Mesothelial cell of epicardium (in vitro differentiated cells): ENCODE results near the gene IGFL2. TPM values are rescaled to one million over a fixed set of nuclear protein-coding genes. Genes with fewer than 3 reads are reported as not detected.

Experiments
- DNase-seq, 2 experiments: peaks; one replicate each; pipeline ENCODE4 v3.0.0; 2021; ENCODE audit warnings: low spot score in 2 of 2; ENCODE audit not compliant: unreplicated experiment in 2 of 2
- H3K27ac Mint-ChIP-seq: 2 replicates; pipeline ENCODE4 v1.8.0; 2021; ENCODE audit warnings: mixed read lengths
- H3K27me3 Mint-ChIP-seq: 2 replicates; pipeline ENCODE4 v1.8.0; 2021; ENCODE audit warnings: low read depth, mixed read lengths
- H3K36me3 Mint-ChIP-seq: 2 replicates; pipeline ENCODE4 v1.8.0; 2021; ENCODE audit warnings: mixed read lengths
- H3K4me1 Mint-ChIP-seq: 2 replicates; pipeline ENCODE4 v1.8.0; 2021; ENCODE audit warnings: mixed read lengths
- H3K4me3 Mint-ChIP-seq: 2 replicates; pipeline ENCODE4 v1.8.0; 2021; ENCODE audit warnings: mild to moderate bottlenecking, moderate library complexity, mixed read lengths
- H3K9me3 Mint-ChIP-seq: 2 replicates; pipeline ENCODE4 v1.8.0; 2021; ENCODE audit warnings: mixed read lengths
- CTCF ChIP-seq: fragments of 200-600 bp; sonication (generic); IDR thresholded peaks from one replicate; pipeline ENCODE4 v1.5.0; 2021; ENCODE audit warnings: antibody characterized with exemption; ENCODE audit not compliant: unreplicated experiment
- total RNA-seq: library from RNA; stranded (reverse); gene quantifications from 3 replicates; pipeline ENCODE4 v1.2.1, GENCODE V29; 2021

Gene IGFL2
- total RNA-seq, 1 donor from 2014 or later = 2.0 TPM

- Mint-ChIP-seq H3K4me3 (peak overlapping the region; percentile 27), H3K36me3 (peaks cover 16% of the 10 kb centered on the region), H3K27me3 (no peaks in the 10 kb centered on the region), H3K9me3 (peaks cover 39% of the 10 kb centered on the region), H3K27ac (peak overlapping the region; percentile 94), H3K4me1 (peaks cover 22% of the 10 kb centered on the region)
- no peak for DNase-seq
- TF ChIP-seq CTCF = no peak
Observed at GRCh38 chr19:46132508-46133100, 15.4 kb upstream of the IGFL2 start.

GRCh38 chr19:46133101-46133627 lies 14.9 kb upstream of the IGFL2 start:
- no peak for DNase-seq
- no peak for TF ChIP-seq CTCF
- Mint-ChIP-seq H3K27ac (peak overlapping the region; percentile 94), H3K4me3 (no peak overlapping the region), H3K36me3 (peaks cover 16% of the 10 kb centered on the region), H3K27me3 (no peaks in the 10 kb centered on the region), H3K9me3 (peaks cover 39% of the 10 kb centered on the region), H3K4me1 (peaks cover 22% of the 10 kb centered on the region)

GRCh38 chr19:46133777-46134241 lies 14.2 kb upstream of the IGFL2 start:
- peak overlapping the region; percentile 94 for H3K27ac Mint-ChIP-seq
- H3K4me1 Mint-ChIP-seq = peaks cover 22% of the 10 kb centered on the region
- no peak for DNase-seq
- no peaks in the 10 kb centered on the region for H3K27me3 Mint-ChIP-seq
- H3K4me3 Mint-ChIP-seq = no peak overlapping the region
- H3K36me3 Mint-ChIP-seq = peaks cover 16% of the 10 kb centered on the region
- peaks cover 37% of the 10 kb centered on the region for H3K9me3 Mint-ChIP-seq
- TF ChIP-seq CTCF = no peak

GRCh38 chr19:46134527-46134926 lies 13.5 kb upstream of the IGFL2 start:
- Mint-ChIP-seq H3K4me3 (no peak overlapping the region), H3K36me3 (peaks cover 16% of the 10 kb centered on the region), H3K9me3 (peaks cover 31% of the 10 kb centered on the region), H3K27ac (no peak overlapping the region), H3K27me3 (no peaks in the 10 kb centered on the region), H3K4me1 (peaks cover 22% of the 10 kb centered on the region)
- DNase-seq = no peak
- TF ChIP-seq CTCF = no peak

GRCh38 chr19:46137915-46138473 lies 10.0 kb upstream of the IGFL2 start:
- H3K4me1 Mint-ChIP-seq = peaks cover 20% of the 10 kb centered on the region
- H3K27me3 Mint-ChIP-seq = no peaks in the 10 kb centered on the region
- TF ChIP-seq CTCF = no peak
- H3K36me3 Mint-ChIP-seq = peaks cover 12% of the 10 kb centered on the region
- H3K4me3 Mint-ChIP-seq = no peak overlapping the region
- DNase-seq = no peak
- H3K9me3 Mint-ChIP-seq = peaks cover 21% of the 10 kb centered on the region
- no peak overlapping the region for H3K27ac Mint-ChIP-seq
